Lower lobe of right lung (tissue), 2 donors: Measurements from ENCODE around the gene PRSS3. TPM values are rescaled to one million over a fixed set of nuclear protein-coding genes. Genes with fewer than 3 reads are reported as not detected.
"Not testable (repeated sequence)": the region's sequence is repeated elsewhere in the genome, so short reads cannot be mapped to it uniquely, and the experiment has no call there.

Experiments used
- ATAC-seq, 2 donors: fragments of 200-7000 bp; cut with Tn5 transposase; one replicate each; pipeline ENCODE4 v1.9.1; 2020 to 2022; ENCODE audit warnings: mild to moderate bottlenecking in 2 of 2, moderate library complexity in 2 of 2
- DNase-seq: peaks from one replicate; pipeline ENCODE4 v3.0.0-alpha.2; 2020
- H3K27ac ChIP-seq: fragments of 200-600 bp; one replicate; pipeline ENCODE4 v1.8.0; 2022
- H3K27me3 ChIP-seq: fragments of 200-600 bp; one replicate; pipeline ENCODE4 v1.8.0; 2022; ENCODE audit warnings: low read depth
- H3K36me3 ChIP-seq: fragments of 200-600 bp; one replicate; pipeline ENCODE4 v1.8.0; 2022; ENCODE audit warnings: mild to moderate bottlenecking
- H3K4me1 ChIP-seq: fragments of 200-600 bp; one replicate; pipeline ENCODE4 v1.8.0; 2022
- H3K4me3 ChIP-seq: fragments of 200-600 bp; one replicate; pipeline ENCODE4 v1.8.0; 2022; ENCODE audit warnings: mild to moderate bottlenecking
- H3K9me3 ChIP-seq: fragments of 200-600 bp; one replicate; pipeline ENCODE4 v1.8.0; 2022
- intact Hi-C: fragments of 100-400 bp; cut with DNase I; formaldehyde crosslinking; loops from one replicate; pipeline ENCODE4 v1.11.0; 2022
- total RNA-seq: library from RNA; stranded (reverse); fragmentation: NEBNext Ultra II Directional; extraction: Animal tissue kit (Norgen Biotek cat#: 25700); gene quantifications from one replicate; pipeline ENCODE4 v1.2.1, GENCODE V29; 2021
- TF ChIP-seq, protein P1 (sequence below): fragments of 200-600 bp; IDR thresholded peaks from one replicate; pipeline ENCODE4 v1.8.0; 2022; ENCODE audit warnings: antibody characterized with exemption, mild to moderate bottlenecking
- donor health status: DM: no; HTN: yes; CAD: no; lungs with severe emphysema.

The PRSS3 gene
- total RNA-seq, 1 donor from 2014 or later = 0.65 TPM

DNA sequence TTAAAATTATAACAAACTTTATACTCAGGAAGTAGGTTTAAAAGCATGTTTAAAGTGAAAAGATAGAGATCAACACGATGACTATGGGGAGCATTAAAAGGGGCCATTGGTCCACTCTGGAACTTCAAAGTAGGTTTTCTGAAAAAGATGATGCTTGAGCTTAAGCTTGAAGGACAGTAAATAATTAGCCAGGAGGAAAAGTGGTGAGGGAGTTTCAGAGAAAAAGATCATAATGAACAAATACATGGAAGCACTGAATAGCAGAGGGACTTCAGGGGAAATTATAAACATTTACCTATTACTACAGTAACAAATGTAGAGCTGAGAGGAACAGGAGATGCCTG is 13.6 kb downstream of the PRSS3 start:
- H3K36me3 ChIP-seq, H3K27ac ChIP-seq, H3K27me3 ChIP-seq, H3K4me1 ChIP-seq, H3K9me3 ChIP-seq, ATAC-seq, DNase-seq, H3K4me3 ChIP-seq, intact Hi-C loops: not testable (repeated sequence)

DNA sequence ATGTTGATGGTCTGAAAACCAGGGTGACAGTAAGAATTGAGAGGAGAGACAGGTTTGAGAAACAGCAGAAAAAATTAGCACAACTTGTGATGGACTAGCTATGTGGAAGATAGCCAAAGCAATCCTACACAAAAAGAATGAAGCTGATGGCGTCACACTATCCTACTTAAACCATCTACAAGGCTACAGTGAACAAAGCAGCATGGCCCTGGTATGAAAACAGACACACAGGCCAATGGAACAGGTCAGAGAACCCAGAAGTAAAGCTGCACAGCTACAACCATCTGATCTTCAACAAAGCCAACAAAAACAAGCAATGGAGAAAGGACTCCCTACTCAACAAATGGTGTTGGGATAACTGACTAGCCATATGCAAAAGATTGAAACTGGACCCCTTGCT is 14.1 kb downstream of the PRSS3 start:
- TF ChIP-seq, protein P1, sequence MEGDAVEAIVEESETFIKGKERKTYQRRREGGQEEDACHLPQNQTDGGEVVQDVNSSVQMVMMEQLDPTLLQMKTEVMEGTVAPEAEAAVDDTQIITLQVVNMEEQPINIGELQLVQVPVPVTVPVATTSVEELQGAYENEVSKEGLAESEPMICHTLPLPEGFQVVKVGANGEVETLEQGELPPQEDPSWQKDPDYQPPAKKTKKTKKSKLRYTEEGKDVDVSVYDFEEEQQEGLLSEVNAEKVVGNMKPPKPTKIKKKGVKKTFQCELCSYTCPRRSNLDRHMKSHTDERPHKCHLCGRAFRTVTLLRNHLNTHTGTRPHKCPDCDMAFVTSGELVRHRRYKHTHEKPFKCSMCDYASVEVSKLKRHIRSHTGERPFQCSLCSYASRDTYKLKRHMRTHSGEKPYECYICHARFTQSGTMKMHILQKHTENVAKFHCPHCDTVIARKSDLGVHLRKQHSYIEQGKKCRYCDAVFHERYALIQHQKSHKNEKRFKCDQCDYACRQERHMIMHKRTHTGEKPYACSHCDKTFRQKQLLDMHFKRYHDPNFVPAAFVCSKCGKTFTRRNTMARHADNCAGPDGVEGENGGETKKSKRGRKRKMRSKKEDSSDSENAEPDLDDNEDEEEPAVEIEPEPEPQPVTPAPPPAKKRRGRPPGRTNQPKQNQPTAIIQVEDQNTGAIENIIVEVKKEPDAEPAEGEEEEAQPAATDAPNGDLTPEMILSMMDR = no peak
- no peaks in the 10 kb centered on the region for H3K36me3 ChIP-seq
- H3K4me3 ChIP-seq = no peak overlapping the region
- peaks cover 13% of the 10 kb centered on the region for H3K4me1 ChIP-seq
- DNase-seq (no peak), ATAC-seq (no peak)
- no peaks in the 10 kb centered on the region for H3K27me3 ChIP-seq
- no peak overlapping the region for H3K27ac ChIP-seq
- intact Hi-C loops = no loop called here
- no peaks in the 10 kb centered on the region for H3K9me3 ChIP-seq

DNA sequence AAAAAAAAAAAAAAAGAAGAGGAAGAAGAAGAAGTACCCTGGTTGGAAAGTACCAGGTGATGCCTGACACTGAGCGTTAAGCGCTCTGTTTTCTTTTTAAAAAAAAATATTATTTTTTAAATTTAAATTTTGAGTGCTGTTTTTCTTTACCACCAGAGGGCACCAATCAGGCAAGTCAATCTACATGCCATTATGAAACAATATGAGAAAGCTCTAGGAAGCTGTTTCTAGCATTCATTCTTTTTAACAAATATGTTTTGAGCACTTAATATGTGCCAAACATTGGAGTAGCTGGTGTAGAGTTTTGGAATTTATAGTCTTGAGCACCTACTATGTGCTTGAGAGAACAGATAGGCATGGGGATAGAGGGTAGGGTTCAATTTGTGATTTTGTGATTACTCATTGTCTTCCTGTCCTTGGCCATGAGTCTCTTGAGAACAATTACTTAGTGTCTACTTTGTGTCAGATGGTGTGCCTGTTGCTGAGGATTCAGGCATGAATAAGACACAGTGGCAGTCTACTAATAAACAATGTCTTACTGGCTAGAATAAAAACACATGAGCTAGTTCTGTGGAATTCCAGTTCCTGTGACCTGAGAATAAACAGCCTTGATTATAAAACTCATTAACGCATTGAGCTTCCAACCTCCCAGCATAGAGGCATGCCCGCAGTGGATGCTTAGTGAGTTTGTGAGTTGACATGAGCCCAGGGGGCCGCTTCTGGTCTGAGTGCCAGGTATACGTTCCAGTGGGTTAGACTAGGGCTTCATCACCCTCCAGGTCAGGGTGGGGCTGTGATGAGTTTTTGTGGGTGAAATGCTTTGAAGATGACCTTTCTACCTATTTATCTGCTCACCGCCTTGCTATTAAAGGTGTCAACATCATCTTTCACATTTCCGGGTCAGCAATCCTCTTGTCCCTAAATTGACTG is 18.6 kb downstream of the PRSS3 start:
- Histone ChIP-seq H3K4me1 (peaks cover 33% of the 10 kb centered on the region), H3K36me3 (no peaks in the 10 kb centered on the region), H3K27ac (peak overlapping the region; percentile 98), H3K4me3 (no peak overlapping the region), H3K9me3 (no peaks in the 10 kb centered on the region), H3K27me3 (no peaks in the 10 kb centered on the region)
- intact Hi-C loops = no loop called here
- DNase-seq = no peak
- ATAC-seq = no peak
- TF ChIP-seq, protein P1 = peak; percentile 71

DNA sequence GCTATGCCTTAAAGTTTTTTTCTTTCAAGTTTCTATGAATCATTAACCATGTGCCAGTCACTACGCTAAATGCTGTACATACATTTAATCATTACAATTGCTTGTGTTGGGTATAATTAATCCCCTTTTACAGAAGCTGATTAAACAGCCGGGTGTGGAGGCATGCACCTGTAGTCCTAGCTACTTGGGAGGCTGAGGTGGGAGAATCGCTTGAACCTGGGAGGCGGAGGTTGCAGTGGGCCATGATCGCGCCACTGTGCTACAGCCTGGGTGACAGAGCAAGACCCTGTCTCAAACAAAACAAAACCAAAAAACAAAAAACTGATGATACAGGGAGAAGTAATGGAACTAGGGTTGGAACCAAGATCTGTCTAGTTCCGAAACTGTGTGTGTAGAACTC is 20.4 kb downstream of the PRSS3 start:
- DNase-seq (no peak), ATAC-seq (no peak)
- Histone ChIP-seq H3K4me3 (no peak overlapping the region), H3K36me3 (no peaks in the 10 kb centered on the region), H3K27me3 (no peaks in the 10 kb centered on the region), H3K27ac (peak overlapping the region; percentile 98), H3K4me1 (peaks cover 51% of the 10 kb centered on the region), H3K9me3 (no peaks in the 10 kb centered on the region)
- TF ChIP-seq, protein P1 = no peak
- intact Hi-C loops = no loop called here

DNA sequence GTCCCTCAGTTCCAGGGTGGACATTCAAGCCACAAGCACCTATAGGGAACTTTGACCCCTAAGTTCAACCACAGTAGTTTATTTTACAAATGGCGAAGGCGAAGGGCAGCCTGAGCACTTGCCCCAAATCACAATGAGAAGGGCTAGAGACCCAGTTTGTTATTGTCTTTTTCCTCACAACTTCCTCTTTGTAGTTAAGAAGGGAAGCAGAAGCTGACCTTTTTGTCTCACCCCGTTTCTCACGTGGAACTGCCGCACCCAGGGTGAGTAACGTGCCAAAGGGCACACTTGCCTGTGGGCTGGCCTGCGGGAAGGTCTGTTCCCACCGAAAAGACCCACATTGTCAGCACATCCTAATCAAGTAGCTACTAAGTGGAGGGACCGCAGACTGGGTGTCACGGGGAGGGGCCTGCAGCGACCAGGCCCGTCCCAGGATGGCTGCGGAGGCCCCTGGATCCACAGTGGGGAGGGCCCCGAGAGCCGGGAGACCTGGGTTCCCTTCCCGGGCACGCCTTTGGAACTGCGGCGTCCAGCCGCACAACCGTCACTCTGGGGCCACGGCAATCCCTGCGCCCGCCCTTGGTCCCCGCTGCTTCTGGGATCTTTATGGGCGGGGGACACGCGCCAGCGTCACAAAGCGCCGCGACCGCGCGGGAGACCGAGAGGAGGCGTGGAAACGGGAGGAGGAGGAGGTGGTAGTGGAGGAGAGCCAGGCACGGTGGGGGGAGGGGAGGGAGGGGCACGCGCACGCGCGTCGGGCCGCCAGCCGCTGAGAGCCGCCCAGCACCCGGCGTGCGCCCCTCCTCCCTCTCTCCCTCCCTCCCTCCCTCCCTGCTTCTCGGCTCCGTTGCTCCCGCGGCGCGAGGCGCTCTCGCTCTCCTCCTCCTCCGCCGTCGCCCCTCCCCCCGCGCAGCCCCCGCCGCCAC is 21.2 kb downstream of the PRSS3 start, which contains the start of gene UBE2R2:
TSS of gene UBE2R2 (plus strand) at position 834 of the 926 bp plus-strand sequence. CDS start 598 bp downstream, outside the sequence.
- ATAC-seq = peak; percentile 92 to 96
- intact Hi-C loops = no loop called here

More for the DNA sequence above, 21.2 kb downstream of the PRSS3 start, which contains the start of gene UBE2R2:
- peak within 1 kb of the TSS; percentile 98 for H3K27ac ChIP-seq
- TF ChIP-seq, protein P1 = no peak
- peak; percentile 93 for DNase-seq
- H3K4me1 ChIP-seq = peaks cover 56% of the 10 kb centered on the region
- no peaks in the 10 kb centered on the region for H3K9me3 ChIP-seq
- no peaks in the 10 kb centered on the region for H3K27me3 ChIP-seq
- H3K36me3 ChIP-seq = no peaks in the 10 kb centered on the region
- H3K4me3 ChIP-seq = peak within 1 kb of the TSS; percentile 89
